ENCODE measurements around the gene NEDD4.

DNA sequence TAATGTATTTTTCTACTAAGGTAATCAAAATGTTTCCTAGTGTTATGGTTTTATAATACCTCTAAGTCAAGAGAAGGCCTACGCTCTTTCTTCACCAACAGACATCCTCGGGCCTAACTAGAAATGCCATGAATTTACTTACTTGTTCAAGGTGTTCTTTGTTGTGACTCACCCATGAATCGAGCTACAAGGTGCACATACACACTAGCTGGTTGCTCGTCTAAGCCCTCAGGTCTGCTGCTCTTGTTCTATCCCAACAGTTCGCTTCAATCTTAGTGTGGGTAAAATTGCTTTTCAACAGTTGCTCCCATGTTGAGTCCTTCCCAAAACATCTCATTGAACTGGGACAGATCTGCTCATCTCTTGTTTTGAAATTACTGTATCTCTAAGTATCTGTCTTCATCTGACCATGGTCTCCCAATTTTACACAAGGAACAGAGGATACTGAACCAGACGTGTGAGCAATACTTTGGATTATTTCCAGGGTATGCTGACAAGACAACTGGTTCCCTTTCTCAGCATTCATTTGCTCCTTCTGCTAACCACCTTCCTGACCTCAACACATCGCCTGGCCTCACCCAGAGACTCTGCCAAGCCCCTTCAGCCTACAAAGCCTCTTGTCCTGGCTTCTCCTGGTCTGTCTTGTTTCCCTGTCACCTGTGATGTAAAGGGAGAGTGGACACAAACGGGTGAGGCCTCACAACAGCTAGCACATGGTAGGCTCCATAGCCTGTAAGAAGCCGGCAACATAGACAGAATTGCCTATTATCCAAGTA is 84.2 kb downstream of the NEDD4 start:
- TF ChIP-seq, protein P1, sequence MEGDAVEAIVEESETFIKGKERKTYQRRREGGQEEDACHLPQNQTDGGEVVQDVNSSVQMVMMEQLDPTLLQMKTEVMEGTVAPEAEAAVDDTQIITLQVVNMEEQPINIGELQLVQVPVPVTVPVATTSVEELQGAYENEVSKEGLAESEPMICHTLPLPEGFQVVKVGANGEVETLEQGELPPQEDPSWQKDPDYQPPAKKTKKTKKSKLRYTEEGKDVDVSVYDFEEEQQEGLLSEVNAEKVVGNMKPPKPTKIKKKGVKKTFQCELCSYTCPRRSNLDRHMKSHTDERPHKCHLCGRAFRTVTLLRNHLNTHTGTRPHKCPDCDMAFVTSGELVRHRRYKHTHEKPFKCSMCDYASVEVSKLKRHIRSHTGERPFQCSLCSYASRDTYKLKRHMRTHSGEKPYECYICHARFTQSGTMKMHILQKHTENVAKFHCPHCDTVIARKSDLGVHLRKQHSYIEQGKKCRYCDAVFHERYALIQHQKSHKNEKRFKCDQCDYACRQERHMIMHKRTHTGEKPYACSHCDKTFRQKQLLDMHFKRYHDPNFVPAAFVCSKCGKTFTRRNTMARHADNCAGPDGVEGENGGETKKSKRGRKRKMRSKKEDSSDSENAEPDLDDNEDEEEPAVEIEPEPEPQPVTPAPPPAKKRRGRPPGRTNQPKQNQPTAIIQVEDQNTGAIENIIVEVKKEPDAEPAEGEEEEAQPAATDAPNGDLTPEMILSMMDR (IDR thresholded peaks at IDR 0.05) = no peak
- TF ChIP-seq POLR2A (IDR thresholded peaks at IDR 0.05) = no peak
